Omental fat pad (tissue), 4 donors: Measurements from ENCODE around the gene KPNA1. TPM values are rescaled to one million over a fixed set of nuclear protein-coding genes. Genes with fewer than 3 reads are reported as not detected.

Experiments used
- ATAC-seq: fragments of 150-250 bp; one replicate; pipeline ENCODE4 v1.9.1; 2016; ENCODE audit warnings: mild to moderate bottlenecking, moderate library complexity; ENCODE audit not compliant: low FRiP score
- DNase-seq: peaks from one replicate; pipeline ENCODE4 v3.0.0-alpha.2; 2019; ENCODE audit warnings: low spot score
- total RNA-seq, 4 donors: library from RNA; depleted of rRNA; stranded (reverse); fragments of >200 nt; gene quantifications; one replicate each; pipeline ENCODE4 v1.1.0, GENCODE V29; 2016
- TF ChIP-seq, protein P1 (sequence below), 3 donors: fragments of 450-650 bp; IDR thresholded peaks; one replicate each; pipeline ENCODE4 v1.5.1; 2016 to 2017; ENCODE audit warnings: antibody characterized with exemption in 3 of 3, mild to moderate bottlenecking in 3 of 3, moderate library complexity in 2 of 3

KPNA1 gene
- total RNA-seq, 4 donors from 2014 or later: 31.1 to 60.8 (median 46.7) TPM

DNA sequence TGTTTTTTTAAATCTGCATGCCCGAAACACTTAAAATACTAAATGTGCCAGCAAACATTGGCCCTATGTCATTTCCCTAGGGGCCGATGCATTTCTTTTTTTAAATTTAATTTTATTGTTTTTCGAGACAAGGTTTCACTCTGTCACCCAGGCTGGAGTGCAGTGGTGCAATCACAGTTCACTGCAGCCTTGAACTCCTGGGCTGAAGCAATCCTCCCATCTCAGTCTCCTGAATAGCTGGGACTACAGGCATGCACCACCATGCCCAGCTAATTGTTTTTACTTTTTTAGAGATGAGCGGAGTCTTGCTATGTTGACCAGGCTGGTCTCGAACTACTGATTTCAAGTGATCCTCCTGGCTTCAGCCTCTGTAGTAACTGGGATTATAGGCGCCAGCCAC is 43.9 kb upstream of the KPNA1 start:
- ATAC-seq (no peak), DNase-seq (no peak)
- TF ChIP-seq, protein P1, sequence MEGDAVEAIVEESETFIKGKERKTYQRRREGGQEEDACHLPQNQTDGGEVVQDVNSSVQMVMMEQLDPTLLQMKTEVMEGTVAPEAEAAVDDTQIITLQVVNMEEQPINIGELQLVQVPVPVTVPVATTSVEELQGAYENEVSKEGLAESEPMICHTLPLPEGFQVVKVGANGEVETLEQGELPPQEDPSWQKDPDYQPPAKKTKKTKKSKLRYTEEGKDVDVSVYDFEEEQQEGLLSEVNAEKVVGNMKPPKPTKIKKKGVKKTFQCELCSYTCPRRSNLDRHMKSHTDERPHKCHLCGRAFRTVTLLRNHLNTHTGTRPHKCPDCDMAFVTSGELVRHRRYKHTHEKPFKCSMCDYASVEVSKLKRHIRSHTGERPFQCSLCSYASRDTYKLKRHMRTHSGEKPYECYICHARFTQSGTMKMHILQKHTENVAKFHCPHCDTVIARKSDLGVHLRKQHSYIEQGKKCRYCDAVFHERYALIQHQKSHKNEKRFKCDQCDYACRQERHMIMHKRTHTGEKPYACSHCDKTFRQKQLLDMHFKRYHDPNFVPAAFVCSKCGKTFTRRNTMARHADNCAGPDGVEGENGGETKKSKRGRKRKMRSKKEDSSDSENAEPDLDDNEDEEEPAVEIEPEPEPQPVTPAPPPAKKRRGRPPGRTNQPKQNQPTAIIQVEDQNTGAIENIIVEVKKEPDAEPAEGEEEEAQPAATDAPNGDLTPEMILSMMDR (IDR thresholded peaks at IDR 0.05): no peak

DNA sequence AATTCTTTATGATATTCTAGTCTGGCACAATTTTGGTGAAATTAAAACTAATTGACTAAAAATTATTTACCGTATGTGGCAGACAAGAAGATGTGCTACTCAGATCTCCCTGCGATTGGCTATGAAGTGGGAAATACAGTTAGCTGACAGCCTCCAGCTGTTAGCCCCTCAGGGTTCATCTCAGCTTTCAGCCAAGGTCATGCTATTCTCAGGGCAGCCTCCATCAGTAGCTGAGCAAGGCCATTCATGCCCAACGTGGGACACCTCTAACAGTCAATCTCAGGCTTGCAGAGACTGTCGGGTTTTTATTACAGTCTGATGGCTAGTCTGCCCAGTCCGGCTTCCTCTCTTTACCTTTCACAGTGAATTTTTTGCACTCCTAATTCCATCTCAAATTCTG is 42.6 kb upstream of the KPNA1 start:
- ATAC-seq (no peak), DNase-seq (no peak)
- TF ChIP-seq, protein P1 (IDR thresholded peaks at IDR 0.05): no peak

DNA sequence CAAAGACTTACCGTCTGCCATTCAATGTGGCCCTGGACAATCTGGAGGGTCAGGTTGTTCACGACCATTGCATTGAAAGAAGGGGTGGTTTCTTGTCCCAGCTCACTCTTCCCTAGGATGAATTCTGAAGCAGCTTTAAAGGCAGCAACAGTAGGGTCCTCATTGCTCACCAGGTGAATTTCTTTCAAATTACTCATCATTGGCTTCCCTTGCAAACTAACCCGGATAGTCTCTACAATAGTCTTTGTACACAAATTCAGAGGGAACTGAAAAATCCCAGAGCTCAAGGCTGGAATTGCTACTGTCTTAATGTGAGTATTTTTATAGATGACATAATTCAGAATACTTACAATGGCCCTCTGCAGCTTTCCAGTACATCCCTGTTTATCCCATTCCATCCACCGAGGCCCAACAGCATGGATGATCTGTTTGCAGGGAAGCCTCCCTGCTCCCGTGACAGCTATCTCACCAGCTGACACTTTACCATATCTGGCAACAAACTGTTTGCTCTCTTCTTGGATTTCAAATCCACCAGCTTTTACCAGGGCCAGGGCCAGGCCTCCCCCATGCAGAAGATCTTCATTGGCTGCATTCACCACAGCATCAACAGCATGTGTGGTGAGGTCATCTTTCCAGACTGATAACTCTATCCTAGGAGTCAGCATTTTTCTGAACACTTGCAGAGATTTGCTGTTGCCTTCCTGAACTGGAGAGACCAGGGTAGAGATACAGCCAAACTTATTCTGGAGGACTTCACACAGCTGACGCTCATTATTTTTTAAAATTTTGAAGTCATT is 40.7 kb upstream of the KPNA1 start:
- ATAC-seq: no peak
- no peak for DNase-seq
- TF ChIP-seq, protein P1 (IDR thresholded peaks at IDR 0.05): no peak

DNA sequence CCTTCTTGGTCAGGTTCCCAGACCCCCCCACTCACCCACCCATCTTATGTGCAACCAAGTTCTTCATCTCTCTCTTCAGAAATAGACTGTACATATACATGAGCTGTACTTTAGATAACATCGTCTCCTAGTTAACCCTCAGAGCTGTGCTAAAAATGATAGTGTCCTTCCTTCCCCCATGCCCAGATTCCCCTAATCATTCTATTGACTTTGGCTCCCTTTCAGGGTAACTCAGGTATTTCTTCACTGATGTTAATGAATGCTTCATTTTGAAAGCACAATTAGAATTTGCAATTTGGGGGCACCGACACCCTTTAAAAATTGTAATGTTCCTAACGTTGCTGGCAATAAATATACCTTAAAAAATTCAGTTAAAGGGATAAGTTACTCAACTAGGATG is 38.4 kb upstream of the KPNA1 start:
- ATAC-seq (no peak), DNase-seq (no peak)
- TF ChIP-seq, protein P1 (IDR thresholded peaks at IDR 0.05): no peak

DNA sequence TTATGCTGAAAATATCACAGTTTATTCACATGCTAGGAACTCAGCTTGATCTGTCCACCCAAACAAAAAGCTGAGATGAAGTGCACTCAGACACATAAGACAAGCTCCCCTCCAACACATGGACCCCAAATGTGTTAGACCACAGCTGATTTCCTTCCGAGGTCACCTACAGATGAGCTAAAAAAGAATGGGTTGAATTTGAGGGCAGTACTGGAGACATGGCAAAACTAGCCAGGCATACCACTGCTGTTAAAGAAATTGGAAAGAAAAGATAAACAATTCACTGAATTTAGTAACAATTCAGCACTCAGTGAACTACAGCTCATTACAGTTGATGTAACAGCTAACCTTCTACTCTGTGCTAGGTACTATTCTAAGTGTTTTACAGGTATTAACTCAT is 33.9 kb upstream of the KPNA1 start:
- TF ChIP-seq, protein P1 (IDR thresholded peaks at IDR 0.05): no peak
- ATAC-seq (no peak), DNase-seq (no peak)

DNA sequence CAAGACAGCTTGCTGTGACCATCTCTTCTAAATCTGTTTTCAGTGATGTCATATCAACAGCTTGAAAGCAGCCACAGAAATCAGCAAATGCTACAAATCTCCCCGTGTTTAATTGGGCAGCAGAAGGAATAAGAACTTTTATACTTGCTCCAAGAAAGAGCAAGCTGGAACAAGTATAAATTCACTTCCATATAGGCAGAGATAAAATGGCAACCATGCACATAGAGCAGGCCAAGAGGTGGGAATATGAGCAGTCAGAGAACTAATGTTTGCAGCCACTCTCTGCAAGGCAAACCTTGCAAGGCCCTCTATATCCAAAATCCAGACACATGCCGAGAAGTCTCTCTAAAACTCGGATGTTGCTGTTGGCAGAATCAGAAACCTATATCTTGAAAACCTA is 33.3 kb upstream of the KPNA1 start:
- no peak for ATAC-seq

More for the DNA sequence above, 33.3 kb upstream of the KPNA1 start:
- no peak for DNase-seq
- TF ChIP-seq, protein P1 (IDR thresholded peaks at IDR 0.05): no peak
